Liver (tissue), 9 donors: ENCODE data around the gene RTN3. TPM values are rescaled to one million over a fixed set of nuclear protein-coding genes. Genes with fewer than 3 reads are reported as not detected.

ENCODE experiments used
- DNase-seq: peaks from one replicate; pipeline ENCODE4 v3.0.0-alpha.2; 2017; ENCODE audit warnings: low spot score
- H3K27ac ChIP-seq, 2 donors: one replicate each; pipeline ENCODE4 v1.7.0; 2013; ENCODE audit warnings: inconsistent platforms in 2 of 2, low read length in 2 of 2, control low read depth in 1 of 2, low read depth in 1 of 2, mild to moderate bottlenecking in 1 of 2
- H3K27me3 ChIP-seq, 4 donors: one replicate each; pipeline versions ENCODE4 v1.6.1 to v1.7.0; 2013; ENCODE audit warnings: low read length in 3 of 4, inconsistent platforms in 1 of 4, mild to moderate bottlenecking in 1 of 4, moderate library complexity in 1 of 4; ENCODE audit not compliant: control insufficient read depth in 4 of 4, insufficient read depth in 4 of 4
- H3K36me3 ChIP-seq, 4 donors: one replicate each; pipeline versions ENCODE4 v1.6.1 to v1.7.0; 2013; ENCODE audit warnings: low read length in 3 of 4, mild to moderate bottlenecking in 3 of 4, low read depth in 1 of 4, moderate library complexity in 1 of 4; ENCODE audit not compliant: control insufficient read depth in 4 of 4, insufficient read depth in 3 of 4
- H3K4me1 ChIP-seq, 4 donors: one replicate each; pipeline versions ENCODE4 v1.6.1 to v1.7.0; 2013; ENCODE audit warnings: low read length in 3 of 4, mild to moderate bottlenecking in 3 of 4, moderate library complexity in 1 of 4; ENCODE audit not compliant: control insufficient read depth in 4 of 4, insufficient read depth in 4 of 4
- H3K4me3 ChIP-seq, 3 donors: one replicate each; pipeline versions ENCODE4 v1.6.1 to v1.7.0; 2013; ENCODE audit warnings: low read length in 3 of 3, control low read depth in 1 of 3, low read depth in 1 of 3, mild to moderate bottlenecking in 1 of 3
- H3K9ac ChIP-seq, 2 donors: one replicate each; pipeline ENCODE4 v1.7.0; 2013; ENCODE audit warnings: low read length in 2 of 2, mild to moderate bottlenecking in 2 of 2, moderate library complexity in 2 of 2, control low read depth in 1 of 2, low read depth in 1 of 2
- H3K9me3 ChIP-seq, 4 donors: one replicate each; pipeline versions ENCODE4 v1.6.1 to v1.7.0; 2013; ENCODE audit warnings: low read length in 3 of 4; ENCODE audit not compliant: control insufficient read depth in 4 of 4
- ATF3 ChIP-seq: IDR thresholded peaks from 2 replicates; pipeline ENCODE4 v1.6.1; 2016; ENCODE audit warnings: antibody characterized with exemption
- CTCF ChIP-seq: fragments of 150-350 bp; IDR thresholded peaks from 2 replicates; pipeline ENCODE4 v1.5.1; 2017; ENCODE audit warnings: improper control_type of control experiment, low read depth, low read length; ENCODE audit not compliant: missing input control
- EGR1 ChIP-seq, 2 donors: IDR thresholded peaks; 2 replicates each; pipeline ENCODE4 v1.6.1; 2016 to 2018; ENCODE audit warnings: antibody characterized with exemption in 2 of 2, low read depth in 2 of 2
- FOXA1 ChIP-seq: IDR thresholded peaks from 2 replicates; pipeline ENCODE4 v1.6.1; 2016; ENCODE audit warnings: antibody characterized with exemption
- FOXA2 ChIP-seq: IDR thresholded peaks from 2 replicates; pipeline ENCODE4 v1.6.1; 2016; ENCODE audit warnings: antibody characterized with exemption
- GABPA ChIP-seq, 2 donors: IDR thresholded peaks in 1 of 2; conservative IDR thresholded peaks in 1 of 2; 2 replicates each; pipeline ENCODE4 v1.6.1; 2016; ENCODE audit warnings: antibody characterized with exemption in 2 of 2, mild to moderate bottlenecking in 1 of 2, moderate library complexity in 1 of 2
- HNF4A ChIP-seq, 2 donors: conservative IDR thresholded peaks; 2 replicates each; pipeline ENCODE4 v1.6.1; 2016; ENCODE audit warnings: antibody characterized with exemption in 2 of 2, mild to moderate bottlenecking in 2 of 2
- HNF4G ChIP-seq: IDR thresholded peaks from 2 replicates; pipeline ENCODE4 v1.6.1; 2016; ENCODE audit warnings: antibody characterized with exemption
- JUND ChIP-seq, 2 donors: IDR thresholded peaks; 2 replicates each; pipeline ENCODE4 v1.6.1; 2016; ENCODE audit warnings: antibody characterized with exemption in 2 of 2
- MAX ChIP-seq: IDR thresholded peaks from 2 replicates; pipeline ENCODE4 v1.6.1; 2016; ENCODE audit warnings: antibody characterized with exemption
- NR2F2 ChIP-seq: IDR thresholded peaks from 2 replicates; pipeline ENCODE4 v1.6.1; 2016; ENCODE audit warnings: antibody characterized with exemption
- RAD21 ChIP-seq, 2 donors: IDR thresholded peaks; 2 replicates each; pipeline ENCODE4 v1.6.1; 2016; ENCODE audit warnings: antibody characterized with exemption in 2 of 2, mild to moderate bottlenecking in 2 of 2
- REST ChIP-seq: IDR thresholded peaks from 2 replicates; pipeline ENCODE4 v1.6.1; 2016; ENCODE audit warnings: antibody characterized with exemption, mild to moderate bottlenecking
- RXRA ChIP-seq, 2 donors: IDR thresholded peaks; 2 replicates each; pipeline ENCODE4 v1.6.1; 2017 to 2018; ENCODE audit warnings: antibody characterized with exemption in 2 of 2, mild to moderate bottlenecking in 1 of 2
- SP1 ChIP-seq: IDR thresholded peaks from 2 replicates; pipeline ENCODE4 v1.6.1; 2018; ENCODE audit warnings: antibody characterized with exemption, mild to moderate bottlenecking
- TAF1 ChIP-seq: conservative IDR thresholded peaks from 2 replicates; pipeline ENCODE4 v1.6.1; 2016; ENCODE audit warnings: antibody characterized with exemption, mild to moderate bottlenecking
- YY1 ChIP-seq: IDR thresholded peaks from 2 replicates; pipeline ENCODE4 v1.6.1; 2016; ENCODE audit warnings: antibody characterized with exemption, mild to moderate bottlenecking
- ZBTB33 ChIP-seq: IDR thresholded peaks from 2 replicates; pipeline ENCODE4 v1.6.1; 2016; ENCODE audit warnings: antibody characterized with exemption
- WGBS: extraction: QIAGEN DNeasy Blood & Tissue Kit; methylation state at CpG from one replicate; pipeline ENCODE4 v1.1.7; 2013; 5-methylcytosine and 5-hydroxymethylcytosine counted together
- polyA plus RNA-seq, 2 donors: library from polyadenylated mRNA; stranded (reverse) in 1 of 2; unstranded in 1 of 2; fragments of 200-250 nt in 1 of 2; fragments of >200 nt in 1 of 2; fragmentation: Nextera tagmentation in 1 of 2; extraction: Ambion mirVana in 1 of 2; gene quantifications; one replicate each; pipeline versions ENCODE4 v1.2.1 to v1.2.3, GENCODE V29; 2013 to 2015
- total RNA-seq, 2 donors: library from RNA; depleted of rRNA; stranded (reverse); fragments of >200 nt; gene quantifications; one replicate each; pipeline ENCODE4 v1.2.3, GENCODE V29; 2014
- donor health status: healthy.
- donor health status: healthy.
- donor health status: healthy.
- donor health status: healthy.
- donor health status: healthy.

The RTN3 gene
- total and polyA plus RNA-seq, 4 donors = 29.7 to 49.3 (median 31.4) TPM

- H3K9me3 ChIP-seq = no peaks in the 10 kb centered on the region
- H3K9ac ChIP-seq = no peak overlapping the region
- peaks cover 2 to 13% (median 13%) of the 10 kb centered on the region in 4 donors for H3K4me1 ChIP-seq
- H3K27me3 ChIP-seq = no peaks in the 10 kb centered on the region
- no peak overlapping the region for H3K27ac ChIP-seq
- no peak for TF ChIP-seq TAF1
- no peak for TF ChIP-seq RXRA (IDR thresholded peaks at IDR 0.05)
- TF ChIP-seq REST = no peak
- TF ChIP-seq HNF4G = no peak
- TF ChIP-seq HNF4A (conservative IDR thresholded peaks at IDR 0.05) = no peak
- no peak for TF ChIP-seq ATF3
- TF ChIP-seq FOXA1 = no peak
- no peak for TF ChIP-seq RAD21 (IDR thresholded peaks at IDR 0.05)
- no peak for TF ChIP-seq MAX
- no peak for TF ChIP-seq CTCF
- no peak for TF ChIP-seq YY1
- TF ChIP-seq SP1 = no peak
- no peak for TF ChIP-seq FOXA2
- TF ChIP-seq GABPA (IDR thresholded peaks at IDR 0.05 in 1 of 2, conservative IDR thresholded peaks at IDR 0.05 in 1 of 2) = no peak
- no peak for TF ChIP-seq ZBTB33
- TF ChIP-seq NR2F2 = no peak
- no peak for TF ChIP-seq JUND (IDR thresholded peaks at IDR 0.05)
- no peak for TF ChIP-seq EGR1 (IDR thresholded peaks at IDR 0.05; ENCODE audit: low read depth in 2 of 2)
- WGBS = 55% methylated on average over 2 of the region's 2 CpGs
- no peak overlapping the region for H3K4me3 ChIP-seq
- no peaks in the 10 kb centered on the region for H3K36me3 ChIP-seq
- DNase-seq = no peak
These were observed 5.6 kb downstream of the RTN3 start for GRCh38 chr11:63686926-63687325.
